ENCODE measurements around the gene USH2A.

DNA sequence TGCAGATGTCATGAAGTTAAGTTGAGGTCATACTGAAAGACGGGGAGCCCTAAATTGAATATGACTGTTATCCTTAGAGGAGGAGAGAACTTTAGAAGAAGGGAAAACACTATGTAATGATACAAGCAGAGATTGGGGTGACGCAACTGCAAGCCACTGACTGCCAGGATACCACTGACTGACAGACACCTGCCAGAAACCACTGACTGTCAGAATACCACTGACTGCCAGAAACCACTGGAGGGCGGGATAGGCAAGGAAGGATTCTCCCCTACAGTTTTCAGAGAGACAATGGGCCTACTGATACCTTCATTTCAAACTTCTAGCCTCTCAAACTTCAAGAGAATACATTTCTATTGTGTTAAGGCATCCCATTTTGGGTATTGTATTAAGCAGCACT lies 388.7 kb downstream of the USH2A start:
- TF ChIP-seq POLR2AphosphoS5 (IDR thresholded peaks at IDR 0.05) (no peak), POLR2A (IDR thresholded peaks at IDR 0.05) (no peak), EP300 (IDR thresholded peaks at IDR 0.05; ENCODE audit: low read depth) (no peak)
- TF ChIP-seq, protein P1, sequence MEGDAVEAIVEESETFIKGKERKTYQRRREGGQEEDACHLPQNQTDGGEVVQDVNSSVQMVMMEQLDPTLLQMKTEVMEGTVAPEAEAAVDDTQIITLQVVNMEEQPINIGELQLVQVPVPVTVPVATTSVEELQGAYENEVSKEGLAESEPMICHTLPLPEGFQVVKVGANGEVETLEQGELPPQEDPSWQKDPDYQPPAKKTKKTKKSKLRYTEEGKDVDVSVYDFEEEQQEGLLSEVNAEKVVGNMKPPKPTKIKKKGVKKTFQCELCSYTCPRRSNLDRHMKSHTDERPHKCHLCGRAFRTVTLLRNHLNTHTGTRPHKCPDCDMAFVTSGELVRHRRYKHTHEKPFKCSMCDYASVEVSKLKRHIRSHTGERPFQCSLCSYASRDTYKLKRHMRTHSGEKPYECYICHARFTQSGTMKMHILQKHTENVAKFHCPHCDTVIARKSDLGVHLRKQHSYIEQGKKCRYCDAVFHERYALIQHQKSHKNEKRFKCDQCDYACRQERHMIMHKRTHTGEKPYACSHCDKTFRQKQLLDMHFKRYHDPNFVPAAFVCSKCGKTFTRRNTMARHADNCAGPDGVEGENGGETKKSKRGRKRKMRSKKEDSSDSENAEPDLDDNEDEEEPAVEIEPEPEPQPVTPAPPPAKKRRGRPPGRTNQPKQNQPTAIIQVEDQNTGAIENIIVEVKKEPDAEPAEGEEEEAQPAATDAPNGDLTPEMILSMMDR (IDR thresholded peaks at IDR 0.05), result no peak

Data from transverse colon (tissue), 4 donors.